Mucosa of descending colon (tissue), 3 donors: ENCODE results near the gene ATP12A. TPM values are rescaled to one million over a fixed set of nuclear protein-coding genes. Genes with fewer than 3 reads are reported as not detected.

Experiments used
- ATAC-seq: fragments of 200-7000 bp; cut with Tn5 transposase; one replicate; pipeline ENCODE4 v1.9.1; 2020; ENCODE audit warnings: mild to moderate bottlenecking, moderate library complexity
- DNase-seq, 3 donors: peaks; one replicate each; pipeline ENCODE4 v3.0.0-alpha.2; 2020
- H3K36me3 ChIP-seq: fragments of 200-600 bp; one replicate; pipeline ENCODE4 v1.8.0; 2021; ENCODE audit warnings: low read depth, mild to moderate bottlenecking
- H3K4me1 ChIP-seq: fragments of 200-600 bp; one replicate; pipeline ENCODE4 v1.8.0; 2021; ENCODE audit warnings: low read depth, mild to moderate bottlenecking
- H3K4me3 ChIP-seq: fragments of 200-600 bp; one replicate; pipeline ENCODE4 v1.8.0; 2021; ENCODE audit warnings: mild to moderate bottlenecking
- H3K9me3 ChIP-seq: fragments of 200-600 bp; one replicate; pipeline ENCODE4 v1.8.0; 2021; ENCODE audit warnings: mild to moderate bottlenecking
- intact Hi-C, 2 donors: fragments of 100-400 bp; cut with DNase I in 1 of 2; cut with micrococcal nuclease in 1 of 2; formaldehyde crosslinking; loops; one replicate each; pipeline versions ENCODE4 v1.11.0 to v1.11.1; 2022; cut with DNase I, micrococcal nuclease
- total RNA-seq, 3 donors: library from RNA; stranded (reverse); fragmentation: NEBNext Ultra II Directional in 2 of 3; extraction: Animal tissue kit (Norgen Biotek cat#: 25700) in 2 of 3; gene quantifications; one replicate each; pipeline versions ENCODE4 v1.2.1 to v1.2.4, GENCODE V29; 2021 to 2023
- TF ChIP-seq, protein P1 (sequence below): fragments of 200-600 bp; IDR thresholded peaks from one replicate; pipeline ENCODE4 v1.8.0; 2022; ENCODE audit warnings: antibody characterized with exemption, mild to moderate bottlenecking
- donor health status: DM: no; HTN: no; CAD: no; lungs with moderate emphysema.
- donor health status: DM: no; HTN: no; CAD: no.
- donor health status: DM: no; HTN: yes; CAD: no.

Gene ATP12A
- total RNA-seq, 3 donors from 2014 or later: not detected

DNA sequence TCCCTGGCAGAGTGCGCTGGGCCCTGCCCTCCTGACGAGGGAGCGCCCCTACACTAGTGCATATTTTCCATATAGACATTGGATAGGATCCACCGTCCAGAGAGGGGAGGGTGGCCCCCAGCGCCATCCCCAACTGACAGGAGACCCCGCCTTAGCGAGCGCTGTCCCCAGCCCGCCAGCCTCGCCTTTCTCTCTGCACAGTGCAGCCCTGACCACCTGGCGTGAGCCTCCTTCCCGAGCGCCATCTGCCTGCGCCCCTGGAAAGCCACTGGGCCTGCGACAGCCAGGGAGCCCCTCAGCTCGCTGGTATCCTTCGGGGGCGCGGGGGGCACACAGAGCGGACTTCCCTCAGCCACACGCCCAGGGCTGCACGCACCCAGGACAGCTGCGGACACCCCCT, 42.1 kb upstream of the ATP12A start:
- Histone ChIP-seq H3K36me3 (no peaks in the 10 kb centered on the region), H3K4me1 (no peaks in the 10 kb centered on the region), H3K9me3 (no peaks in the 10 kb centered on the region), H3K4me3 (no peak overlapping the region)
- DNase-seq (no peak), ATAC-seq (peak; percentile 8)
- TF ChIP-seq, protein P1, sequence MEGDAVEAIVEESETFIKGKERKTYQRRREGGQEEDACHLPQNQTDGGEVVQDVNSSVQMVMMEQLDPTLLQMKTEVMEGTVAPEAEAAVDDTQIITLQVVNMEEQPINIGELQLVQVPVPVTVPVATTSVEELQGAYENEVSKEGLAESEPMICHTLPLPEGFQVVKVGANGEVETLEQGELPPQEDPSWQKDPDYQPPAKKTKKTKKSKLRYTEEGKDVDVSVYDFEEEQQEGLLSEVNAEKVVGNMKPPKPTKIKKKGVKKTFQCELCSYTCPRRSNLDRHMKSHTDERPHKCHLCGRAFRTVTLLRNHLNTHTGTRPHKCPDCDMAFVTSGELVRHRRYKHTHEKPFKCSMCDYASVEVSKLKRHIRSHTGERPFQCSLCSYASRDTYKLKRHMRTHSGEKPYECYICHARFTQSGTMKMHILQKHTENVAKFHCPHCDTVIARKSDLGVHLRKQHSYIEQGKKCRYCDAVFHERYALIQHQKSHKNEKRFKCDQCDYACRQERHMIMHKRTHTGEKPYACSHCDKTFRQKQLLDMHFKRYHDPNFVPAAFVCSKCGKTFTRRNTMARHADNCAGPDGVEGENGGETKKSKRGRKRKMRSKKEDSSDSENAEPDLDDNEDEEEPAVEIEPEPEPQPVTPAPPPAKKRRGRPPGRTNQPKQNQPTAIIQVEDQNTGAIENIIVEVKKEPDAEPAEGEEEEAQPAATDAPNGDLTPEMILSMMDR: no peak
- intact Hi-C loops: no loop called here

DNA sequence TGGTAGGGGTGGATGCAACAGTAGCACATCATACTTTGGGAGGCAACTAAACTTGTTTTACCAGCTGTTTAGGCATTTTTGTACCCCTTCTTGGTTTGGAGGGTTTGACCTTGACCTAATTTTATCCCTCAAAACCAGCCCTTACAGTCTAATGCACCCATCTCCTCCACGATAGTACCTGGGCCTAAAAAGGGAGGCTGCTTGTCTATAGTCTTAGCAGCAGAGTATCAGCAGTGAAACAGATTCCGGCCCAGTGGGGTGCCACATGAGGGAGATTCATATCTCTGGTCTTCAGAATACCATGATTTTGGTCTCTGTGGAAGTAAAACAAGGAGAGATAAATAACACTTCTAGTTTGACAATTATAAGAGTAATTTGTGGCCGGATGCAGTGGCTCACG, 39.5 kb upstream of the ATP12A start:
- Histone ChIP-seq H3K9me3 (no peaks in the 10 kb centered on the region), H3K4me1 (no peaks in the 10 kb centered on the region), H3K4me3 (no peak overlapping the region), H3K36me3 (no peaks in the 10 kb centered on the region)
- intact Hi-C loops: no loop called here
- TF ChIP-seq, protein P1: no peak
- ATAC-seq (no peak), DNase-seq (no peak)

DNA sequence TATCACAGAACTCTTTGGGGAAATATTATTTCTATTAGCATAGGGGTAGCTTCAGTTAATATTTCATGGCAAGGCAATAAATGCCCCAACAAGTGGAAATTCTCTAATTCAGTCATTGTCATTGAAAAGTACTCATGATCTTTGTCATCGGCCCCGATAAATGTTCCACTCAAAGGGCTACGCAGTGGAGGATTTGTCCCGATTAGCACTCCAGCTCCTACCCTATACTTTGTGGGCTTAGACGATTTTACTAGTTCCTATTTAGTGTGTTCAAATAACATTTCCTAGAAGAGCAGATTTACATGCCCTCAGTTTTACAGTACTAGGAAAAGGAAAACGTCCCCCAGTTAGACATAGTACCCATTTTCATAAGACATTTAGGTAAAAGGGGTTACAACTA, 38.0 kb upstream of the ATP12A start:
- ATAC-seq: no peak
- intact Hi-C loops: no loop called here
- TF ChIP-seq, protein P1: no peak

DNA sequence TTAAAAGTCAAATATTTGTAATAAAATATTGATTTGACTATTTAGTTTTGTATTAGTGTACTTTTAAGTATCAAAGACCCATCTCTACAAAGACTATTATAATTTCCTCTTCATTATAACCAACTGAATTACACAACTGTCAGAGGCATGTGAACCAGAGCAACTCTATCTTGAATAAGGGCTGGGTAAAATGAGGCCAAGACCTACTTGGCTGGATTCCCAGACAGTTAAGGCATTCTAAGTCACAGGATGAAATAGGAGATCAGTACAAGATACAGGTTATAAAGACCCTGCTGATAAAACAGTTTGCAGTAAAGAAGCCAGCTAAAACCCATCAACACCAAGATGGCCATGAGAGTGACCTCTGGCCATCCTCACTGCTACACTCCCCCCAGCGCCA, 36.2 kb upstream of the ATP12A start:
- no peak overlapping the region for H3K4me3 ChIP-seq
- no peaks in the 10 kb centered on the region for H3K9me3 ChIP-seq
- intact Hi-C loops: no loop called here
- no peaks in the 10 kb centered on the region for H3K4me1 ChIP-seq
- TF ChIP-seq, protein P1: no peak
- ATAC-seq (no peak), DNase-seq (no peak)
- H3K36me3 ChIP-seq: no peaks in the 10 kb centered on the region

More for the DNA sequence above, 38.0 kb upstream of the ATP12A start:
- no peak for DNase-seq
- no peaks in the 10 kb centered on the region for H3K36me3 ChIP-seq
- no peaks in the 10 kb centered on the region for H3K9me3 ChIP-seq
- no peak overlapping the region for H3K4me3 ChIP-seq
- H3K4me1 ChIP-seq: no peaks in the 10 kb centered on the region

DNA sequence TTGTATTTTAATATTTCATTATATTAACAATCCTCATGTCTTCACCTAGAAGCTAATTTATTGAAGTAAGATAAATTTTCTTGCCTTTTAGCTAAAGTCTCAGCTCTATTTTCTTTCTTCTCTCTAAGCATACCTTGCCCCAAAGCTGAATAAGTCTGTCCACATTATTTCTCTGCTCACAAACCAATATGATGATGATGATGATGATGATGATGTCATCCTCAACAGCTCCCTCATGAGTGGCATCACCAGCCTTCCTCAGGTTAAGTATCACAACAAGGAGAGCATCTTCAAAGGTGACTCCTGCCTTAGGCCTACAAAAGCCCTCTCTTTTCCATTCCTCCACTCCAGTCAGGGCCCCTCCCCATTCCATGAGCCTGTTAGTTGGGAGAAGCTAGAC, 31.9 kb upstream of the ATP12A start:
- TF ChIP-seq, protein P1: no peak
- ATAC-seq (no peak), DNase-seq (no peak)
- no peaks in the 10 kb centered on the region for H3K9me3 ChIP-seq
- no peak overlapping the region for H3K4me3 ChIP-seq
- intact Hi-C loops: no loop called here
- H3K4me1 ChIP-seq: peaks cover 6% of the 10 kb centered on the region
- no peaks in the 10 kb centered on the region for H3K36me3 ChIP-seq
